GM12892 (cell line): Measurements from ENCODE around the gene GSG1L.

Source experiments
- POLR2A ChIP-seq: IDR thresholded peaks from 2 replicates; pipeline ENCODE4 v1.6.1; 2011; ENCODE audit warnings: low read depth, low read length, control low read depth
- POLR2AphosphoS5 ChIP-seq: IDR thresholded peaks from 2 replicates; pipeline ENCODE4 v1.6.1; 2011; ENCODE audit warnings: low read depth, low read length, control low read depth
- TAF1 ChIP-seq: IDR thresholded peaks from 2 replicates; pipeline ENCODE4 v1.6.1; 2011; ENCODE audit warnings: low read depth, mild to moderate bottlenecking, control low read depth, low read length, borderline replicate concordance

- TF ChIP-seq POLR2A (no peak), POLR2AphosphoS5 (no peak), TAF1 (no peak)
Measured at GRCh38 chr16:27748868-27749546, 314.5 kb downstream of the GSG1L start.
